ENCODE results near the gene GALNT18. TPM values are rescaled to one million over a fixed set of nuclear protein-coding genes. Genes with fewer than 3 reads are reported as not detected.

The GALNT18 gene
- total RNA-seq = 15.6 and 18.4 TPM in 2 replicates

- peak; percentile 84 for DNase-seq (ENCODE audit: low read depth)
Observed at GRCh38 chr11:11621573-11622339, at the start of gene GALNT18. Gene GALNT18, minus strand, starts transcription at chr11:11622005.

GRCh38 chr11:11670574-11670973 lies 48.8 kb upstream of the GALNT18 start:
- DNase-seq (ENCODE audit: low read depth) = no peak

GRCh38 chr11:11669233-11669846 lies 47.5 kb upstream of the GALNT18 start:
- DNase-seq (ENCODE audit: low read depth) = no peak

GRCh38 chr11:11668781-11669180 lies 47.0 kb upstream of the GALNT18 start:
- no peak for DNase-seq (ENCODE audit: low read depth)

GRCh38 chr11:11668274-11668673 lies 46.5 kb upstream of the GALNT18 start:
- no peak for DNase-seq (ENCODE audit: low read depth)

GRCh38 chr11:11667056-11667455 lies 45.3 kb upstream of the GALNT18 start:
- DNase-seq (ENCODE audit: low read depth) = no peak

GRCh38 chr11:11665407-11665806 lies 43.6 kb upstream of the GALNT18 start:
- no peak for DNase-seq (ENCODE audit: low read depth)

GRCh38 chr11:11663907-11664306 lies 42.1 kb upstream of the GALNT18 start:
- DNase-seq (ENCODE audit: low read depth) = no peak

GRCh38 chr11:11662578-11662977 lies 40.8 kb upstream of the GALNT18 start:
- no peak for DNase-seq (ENCODE audit: low read depth)

GRCh38 chr11:11661326-11662040 lies 39.7 kb upstream of the GALNT18 start:
- DNase-seq (ENCODE audit: low read depth) = no peak

GRCh38 chr11:11660363-11660740 lies 38.5 kb upstream of the GALNT18 start:
- no peak for DNase-seq (ENCODE audit: low read depth)

- DNase-seq (ENCODE audit: low read depth) = no peak
Observed at GRCh38 chr11:11659567-11660362, 38.0 kb upstream of the GALNT18 start.

GRCh38 chr11:11657218-11657955 lies 35.6 kb upstream of the GALNT18 start:
- no peak for DNase-seq (ENCODE audit: low read depth)

- peak; percentile 47 for DNase-seq (ENCODE audit: low read depth)
Observed at GRCh38 chr11:11641581-11641980, 19.8 kb upstream of the GALNT18 start.

GRCh38 chr11:11640996-11641395 lies 19.2 kb upstream of the GALNT18 start:
- DNase-seq (ENCODE audit: low read depth) = no peak

GRCh38 chr11:11640152-11640551 lies 18.3 kb upstream of the GALNT18 start:
- DNase-seq (ENCODE audit: low read depth) = no peak

GRCh38 chr11:11636671-11637070 lies 14.9 kb upstream of the GALNT18 start:
- no peak for DNase-seq (ENCODE audit: low read depth)

- DNase-seq (ENCODE audit: low read depth) = no peak
Observed at GRCh38 chr11:11635443-11635842, 13.6 kb upstream of the GALNT18 start.

GRCh38 chr11:11629368-11629767 lies 7.6 kb upstream of the GALNT18 start:
- DNase-seq (ENCODE audit: low read depth) = no peak

GRCh38 chr11:11628651-11629050 lies 6.8 kb upstream of the GALNT18 start:
- no peak for DNase-seq (ENCODE audit: low read depth)

- DNase-seq (ENCODE audit: low read depth) = peak; percentile 27
Observed at GRCh38 chr11:11626128-11626527, 4.3 kb upstream of the GALNT18 start.

All from renal cortical epithelial cell (primary cell).